Parietal lobe (tissue), 2 donors: ENCODE results near the gene HRH4. TPM values are rescaled to one million over a fixed set of nuclear protein-coding genes. Genes with fewer than 3 reads are reported as not detected.

Source experiments
- small RNA-seq: library from RNA; depleted of rRNA; stranded (forward); fragments of <200 nt; gene quantifications from one replicate; pipeline ENCODE3, GENCODE V24; 2014; ENCODE audit warnings: low replicate concordance
- total RNA-seq: library from RNA; depleted of rRNA; stranded (reverse); fragments of >200 nt; gene quantifications from one replicate; pipeline ENCODE4 v1.2.3, GENCODE V29; 2014

Gene HRH4, protein sequence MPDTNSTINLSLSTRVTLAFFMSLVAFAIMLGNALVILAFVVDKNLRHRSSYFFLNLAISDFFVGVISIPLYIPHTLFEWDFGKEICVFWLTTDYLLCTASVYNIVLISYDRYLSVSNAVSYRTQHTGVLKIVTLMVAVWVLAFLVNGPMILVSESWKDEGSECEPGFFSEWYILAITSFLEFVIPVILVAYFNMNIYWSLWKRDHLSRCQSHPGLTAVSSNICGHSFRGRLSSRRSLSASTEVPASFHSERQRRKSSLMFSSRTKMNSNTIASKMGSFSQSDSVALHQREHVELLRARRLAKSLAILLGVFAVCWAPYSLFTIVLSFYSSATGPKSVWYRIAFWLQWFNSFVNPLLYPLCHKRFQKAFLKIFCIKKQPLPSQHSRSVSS
- total RNA-seq: not detected

DNA sequence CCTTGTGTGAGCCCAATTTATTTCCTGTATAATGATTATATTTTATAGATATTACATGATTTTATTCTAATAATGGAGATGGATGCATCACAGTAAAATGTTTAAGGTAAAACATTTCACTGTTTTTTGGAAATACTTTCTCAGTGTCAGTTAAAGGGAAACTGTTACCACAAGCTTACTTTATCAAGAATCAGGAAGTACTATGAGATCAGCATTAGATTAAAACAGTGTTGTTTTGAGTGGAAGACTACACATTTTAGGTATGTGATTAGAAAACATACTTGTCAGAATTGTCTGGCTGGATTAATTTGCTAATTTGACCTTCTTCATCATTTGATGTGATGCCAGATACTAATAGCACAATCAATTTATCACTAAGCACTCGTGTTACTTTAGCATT lies at the start of gene HRH4:
Gene HRH4 (plus strand): TSS at position 250 of the 400 bp plus-strand sequence. CDS start 92 bp downstream, at position 342.

DNA sequence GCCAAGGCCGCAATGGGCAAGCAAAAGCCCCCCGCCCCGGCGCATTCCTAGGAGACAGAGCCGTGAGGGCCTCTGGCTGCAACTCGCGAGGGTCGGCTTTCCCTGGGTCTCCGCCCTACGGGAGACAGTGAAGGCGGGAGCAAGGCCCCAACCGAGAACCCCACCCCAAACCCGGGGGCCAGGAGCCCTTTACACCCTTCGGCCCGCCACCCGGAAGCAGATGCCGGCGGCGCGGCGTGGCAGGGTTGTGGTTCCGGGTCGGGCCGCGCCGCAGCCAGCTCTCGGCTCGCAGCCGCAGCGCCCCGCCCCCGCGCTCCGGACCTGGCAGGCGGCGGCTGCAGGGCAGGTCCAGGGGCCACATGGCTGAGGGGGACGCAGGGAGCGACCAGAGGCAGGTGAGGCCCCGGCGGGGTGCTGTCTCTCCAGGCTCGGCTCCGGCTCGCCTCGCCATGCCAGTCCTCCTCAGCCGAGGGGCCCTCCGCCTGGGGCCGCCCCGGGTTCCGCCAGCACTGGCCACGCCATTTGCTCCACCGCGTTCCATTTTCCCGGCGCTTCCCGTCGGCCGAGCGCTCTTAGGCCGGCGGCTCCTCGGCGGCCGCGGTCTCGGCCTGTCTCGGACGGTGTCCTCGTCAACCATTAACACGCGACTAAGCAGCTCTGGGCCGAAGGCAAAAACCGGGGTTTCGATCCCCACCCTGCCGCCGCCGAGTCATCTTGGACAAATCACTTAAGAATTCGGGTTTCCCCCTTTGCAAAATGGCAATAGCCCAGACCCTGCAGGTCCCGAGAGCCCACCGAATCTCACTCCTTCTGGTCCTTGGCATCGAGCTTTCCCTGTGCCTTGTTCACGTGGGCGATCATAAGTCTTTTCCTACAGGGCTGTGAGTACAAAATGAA lies 33.8 kb upstream of the HRH4 start, which contains the start of gene IMPACT:
Gene IMPACT (plus strand): TSS at position 273 of the 897 bp plus-strand sequence. CDS start 87 bp downstream, at position 360.

Small RNA genes lying within 50 kb of the gene (small RNA-seq; reads per million reads assigned to genes)
- gene RF00019: not detected

Other genes with a start within 250 kb of the HRH4 start
- 49.1 TPM for gene OSBPL1A, start 62.8 kb upstream of the HRH4 start, total RNA-seq
- 20.3 TPM for gene IMPACT, start 34.0 kb upstream of the HRH4 start, total RNA-seq